K562 (cell line): ENCODE results near the gene POLR3H. TPM values are rescaled to one million over a fixed set of nuclear protein-coding genes. Genes with fewer than 3 reads are reported as not detected.
A peak's percentile ranks its signal among the peaks of the same experiment; 100 is the strongest.

Experiments
- CHAMP1 ChIP-seq: fragments of 450-650 bp; IDR thresholded peaks from 2 replicates; pipeline ENCODE4 v1.6.1; 2016; ENCODE audit warnings: mild to moderate bottlenecking
- E2F6 ChIP-seq, 2 experiments: IDR thresholded peaks; 2 replicates each; pipeline ENCODE4 v1.6.1; 2011; ENCODE audit warnings: borderline replicate concordance in 1 of 2, control low read depth in 1 of 2, low read depth in 1 of 2, low read length in 1 of 2, mild to moderate bottlenecking in 1 of 2, mixed read lengths in 1 of 2, moderate library complexity in 1 of 2; ENCODE audit not compliant: insufficient read depth in 1 of 2, insufficient read length in 1 of 2, poor library complexity in 1 of 2, severe bottlenecking in 1 of 2; ENCODE audit errors: extremely low read depth in 1 of 2
- MGA ChIP-seq: fragments of 450-650 bp; IDR thresholded peaks from 2 replicates; pipeline ENCODE4 v1.6.1; 2016; ENCODE audit warnings: mild to moderate bottlenecking, moderate library complexity
- MTA3 ChIP-seq: fragments of 450-650 bp; formaldehyde crosslinking; IDR thresholded peaks from 2 replicates; pipeline ENCODE4 v1.6.1; 2017; ENCODE audit warnings: mild to moderate bottlenecking, borderline replicate concordance
- RBFOX2 ChIP-seq: fragments of 200-400 bp; formaldehyde crosslinking; IDR thresholded peaks from 2 replicates; pipeline ENCODE4 v1.6.1; 2017; ENCODE audit warnings: low read depth, mild to moderate bottlenecking, low read length, moderate library complexity
- RNF2 ChIP-seq: sonication (generic); IDR thresholded peaks from 2 replicates; pipeline ENCODE4 v1.6.1; 2016
- SMARCE1 ChIP-seq: fragments of 450-650 bp; IDR thresholded peaks from 2 replicates; pipeline ENCODE4 v1.7.1; 2016; ENCODE audit warnings: mild to moderate bottlenecking
- ZNF121 ChIP-seq: sonication (generic); formaldehyde crosslinking; conservative IDR thresholded peaks from 2 replicates; pipeline ENCODE4 v1.8.0; 2022; ENCODE audit warnings: missing genetic modification reagents
- ZNF347 ChIP-seq: fragments of 450-650 bp; formaldehyde crosslinking; IDR thresholded peaks from 2 replicates; pipeline ENCODE4 v1.4.0; 2020; ENCODE audit warnings: low read depth, mild to moderate bottlenecking, moderate library complexity
- polyA plus RNA-seq, 8 experiments: library from polyadenylated mRNA; depleted of rRNA in 4 of 8; stranded (reverse) in 5 of 8; unstranded in 3 of 8; fragments of >200 nt; fragmentation: Nextera tagmentation in 2 of 8; fragmentation: Illumina TruSeq in 1 of 8; extraction: Ambion mirVana in 2 of 8; extraction: Trizol in 1 of 8; gene quantifications; 2 replicates each; pipeline versions ENCODE4 v1.2.1 to v1.2.3, GENCODE V29; 2011 to 2014; ENCODE audit warnings: inconsistent platforms in 1 of 8, missing spikeins in 1 of 8
- total RNA-seq, 7 experiments: library from RNA; depleted of rRNA in 6 of 7; stranded (reverse); fragments of >200 nt in 6 of 7; fragmentation: Illumina TruSeq in 2 of 7; extraction: Trizol in 2 of 7; gene quantifications; 2 replicates each; pipeline versions ENCODE4 v1.2.1 to v1.2.3, GENCODE V29; 2011 to 2021; ENCODE audit warnings: low replicate concordance in 1 of 7

The POLR3H gene
- total and polyA plus RNA-seq, 9 of the 15 experiments (the other 6 are each of a cell fraction or from before 2014, with no cell fraction given), result 5.3 to 48.4 (median 22.2) TPM

- 0 out of 2 replicates have a peak, but pooled peaks have one; percentile 33 for TF ChIP-seq RBFOX2
- TF ChIP-seq RNF2, result peak; percentile 71
- peak; percentile 46 for TF ChIP-seq ZNF121 (CRISPR knock-in tag)
- peak; percentile 57 for TF ChIP-seq MGA
- no peak for TF ChIP-seq CHAMP1
- no peak for TF ChIP-seq ZNF347
- TF ChIP-seq SMARCE1, result peak; percentile 33; the same call in 1 of the 2 replicates
- TF ChIP-seq MTA3, result peak; percentile 34; the same call in 1 of the 2 replicates
- peak in 1 of 2 experiments; percentile 36 for TF ChIP-seq E2F6 (IDR thresholded peaks at IDR 0.05; ENCODE audit: borderline replicate concordance in 1 of 2, extremely low read depth in 1 of 2, insufficient read depth in 1 of 2, insufficient read length in 1 of 2, low read depth in 1 of 2, low read length in 1 of 2, poor library complexity in 1 of 2, severe bottlenecking in 1 of 2)
Observed at GRCh38 chr22:41512421-41513194, 31.7 kb downstream of the POLR3H start (continued).
